GM12892 (cell line): ENCODE data around the gene EHBP1L1.

ENCODE experiments used
- POLR2A ChIP-seq: IDR thresholded peaks from 2 replicates; pipeline ENCODE4 v1.6.1; 2011; ENCODE audit warnings: low read depth, low read length, control low read depth
- POLR2AphosphoS5 ChIP-seq: IDR thresholded peaks from 2 replicates; pipeline ENCODE4 v1.6.1; 2011; ENCODE audit warnings: low read depth, low read length, control low read depth

- TF ChIP-seq POLR2AphosphoS5 (no peak), POLR2A (no peak)
These were observed 23.5 kb downstream of the EHBP1L1 start for GRCh38 chr11:65599216-65599954.
